Measurements from ENCODE around the gene CBLC.
A peak's percentile ranks its signal among the peaks of the same experiment; 100 is the strongest.
"Not testable (repeated sequence)": the region's sequence is repeated elsewhere in the genome, so short reads cannot be mapped to it uniquely, and the experiment has no call there.

The CBLC gene

DNA sequence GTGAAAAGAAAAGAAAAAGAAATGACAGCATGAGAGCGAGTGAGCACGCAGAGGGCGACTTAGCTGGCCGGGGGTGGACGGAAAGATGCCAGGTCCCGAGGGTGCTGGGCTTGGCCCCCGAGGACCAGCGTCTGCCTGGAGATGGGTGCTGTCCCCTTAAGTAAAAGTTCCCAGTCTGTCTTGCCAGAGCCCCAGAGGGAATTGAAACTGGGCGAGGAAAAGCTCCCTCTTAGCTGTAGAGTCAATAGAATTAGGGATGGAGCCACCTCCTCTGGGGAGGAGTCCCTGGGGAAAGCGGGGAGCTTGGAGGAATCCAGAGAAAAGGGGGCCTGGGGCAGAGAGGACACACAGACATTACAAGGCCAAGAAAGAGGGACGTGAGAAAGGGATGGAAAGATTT, 44.5 kb downstream of the CBLC start:
- DNase-seq, result no peak

DNA sequence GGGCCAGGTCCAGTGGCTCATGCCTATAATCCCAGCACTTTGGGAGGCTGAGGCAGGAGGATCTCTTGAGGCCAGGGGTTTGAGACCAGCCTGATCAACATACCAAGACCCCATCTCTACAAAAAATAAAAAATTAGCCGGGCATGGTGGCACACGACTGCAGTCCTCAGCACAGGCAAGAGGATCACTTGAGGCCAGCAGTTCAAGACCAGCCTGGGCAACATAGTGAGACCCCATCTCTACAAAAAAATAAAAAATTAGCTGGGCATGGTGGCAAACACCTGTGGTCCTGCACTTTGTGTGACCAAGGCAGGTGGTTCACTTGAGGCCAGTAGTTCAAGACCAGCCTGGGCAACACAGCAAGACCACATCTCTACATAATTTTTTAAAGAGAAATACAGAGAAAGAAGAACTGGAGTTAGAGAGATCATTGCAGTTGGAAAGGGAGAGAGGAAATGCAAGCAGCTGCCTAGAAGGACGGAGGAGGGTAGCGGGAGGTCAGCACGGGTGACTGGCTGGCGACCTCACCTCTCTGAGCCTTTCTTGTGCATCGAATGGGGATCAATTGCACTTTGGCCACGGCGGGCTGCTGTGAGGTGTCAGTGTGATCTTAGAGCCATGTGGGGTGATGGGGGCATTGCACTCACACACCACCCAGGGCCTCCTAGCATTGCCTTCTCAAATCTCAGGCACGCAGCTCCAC, 45.1 kb downstream of the CBLC start:
- no peak for DNase-seq

DNA sequence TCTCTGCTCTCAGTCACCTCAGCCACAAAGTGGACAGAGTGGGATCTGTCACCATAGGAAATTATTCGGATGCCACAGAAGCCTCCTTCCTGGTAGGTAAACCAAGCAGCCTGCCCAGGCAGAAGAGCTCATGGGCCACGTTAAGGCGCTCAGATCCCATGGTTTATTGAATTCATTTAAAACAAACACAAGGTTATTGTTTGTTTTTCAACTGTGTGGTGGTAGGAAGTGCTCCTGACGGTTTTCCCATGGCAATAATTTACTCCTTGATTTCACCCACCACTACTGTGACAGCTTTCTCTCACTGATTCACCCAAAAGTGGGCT, 45.6 kb downstream of the CBLC start:
- DNase-seq, result no peak

DNA sequence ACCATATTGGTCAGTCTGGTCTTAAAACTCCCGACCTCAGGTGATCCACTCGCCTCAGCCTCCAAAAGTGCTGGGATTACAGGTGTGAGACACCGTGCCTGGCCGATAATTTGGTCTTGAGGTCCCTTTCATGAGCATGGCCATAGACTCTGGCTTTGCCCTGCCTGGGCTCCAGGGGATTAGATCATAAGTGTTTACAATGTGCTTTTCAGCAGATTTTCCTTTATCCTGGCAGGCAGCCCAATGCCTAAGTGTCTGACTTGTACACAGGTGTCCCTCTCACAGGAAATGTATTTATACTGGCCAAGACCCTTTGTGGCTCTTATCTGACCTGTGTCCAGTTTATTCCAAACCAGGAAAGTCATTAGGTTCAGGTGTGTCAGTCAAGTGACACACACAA, 47.1 kb downstream of the CBLC start:
- no peak for DNase-seq

DNA sequence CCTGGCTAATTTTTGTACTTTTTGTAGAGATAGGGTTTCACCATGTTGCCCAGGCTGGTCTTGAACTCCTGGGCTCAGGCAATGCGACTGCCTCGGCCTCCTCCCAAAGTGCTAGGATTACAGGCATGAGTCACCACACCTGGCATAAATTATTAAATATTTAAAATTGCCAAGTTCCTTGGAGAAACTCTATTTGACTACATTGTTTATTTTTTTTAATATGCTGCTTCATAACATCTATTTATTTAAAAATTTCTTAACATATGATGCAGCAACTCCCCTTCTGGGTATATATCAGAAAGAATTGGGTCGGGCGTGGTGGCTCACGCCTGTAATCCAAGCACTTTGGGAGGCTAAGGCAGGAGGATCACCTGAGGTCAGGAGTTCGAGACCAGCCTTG, 55.2 kb downstream of the CBLC start:
- not testable (repeated sequence) for DNase-seq

DNA sequence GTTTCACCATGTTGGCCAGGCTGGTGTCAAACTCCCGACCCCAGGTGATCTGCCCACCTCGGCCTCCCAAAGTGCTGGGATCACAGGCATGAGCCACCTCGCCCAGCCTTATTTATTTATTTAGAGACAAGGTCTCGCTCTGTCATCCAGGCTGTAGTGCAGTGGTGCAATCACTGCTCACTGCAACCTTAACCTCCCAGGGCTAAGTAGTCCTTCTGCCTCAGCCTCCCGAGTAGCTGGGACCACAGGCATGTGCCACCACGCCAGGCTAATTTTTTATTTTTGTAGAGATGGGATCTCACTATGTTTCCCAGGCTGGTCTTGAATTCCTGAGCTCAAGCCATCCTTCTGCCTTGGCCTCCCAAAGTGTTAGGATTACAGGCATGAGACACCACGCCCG, 56.7 kb downstream of the CBLC start:
- not testable (repeated sequence) for DNase-seq

DNA sequence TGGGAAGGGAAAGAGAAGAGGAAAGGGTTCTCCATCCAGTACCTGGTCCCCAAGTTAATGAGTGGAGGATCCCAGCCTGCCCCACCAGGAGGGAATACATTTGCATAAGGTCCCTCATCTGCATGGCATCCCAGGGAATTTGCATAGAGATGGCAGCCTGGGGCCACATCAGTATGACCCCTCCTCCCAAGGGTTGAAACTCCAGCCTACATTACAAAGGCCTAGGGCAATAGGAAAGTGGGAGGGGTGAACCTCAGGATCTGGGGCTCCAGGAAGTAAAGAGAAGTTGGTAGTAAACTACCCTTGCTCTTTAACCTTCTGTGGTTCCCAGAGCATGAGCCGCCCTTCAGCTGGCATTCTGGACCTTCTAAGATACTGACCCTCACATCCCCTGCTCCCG, 61.6 kb downstream of the CBLC start:
- no peak for DNase-seq

DNA sequence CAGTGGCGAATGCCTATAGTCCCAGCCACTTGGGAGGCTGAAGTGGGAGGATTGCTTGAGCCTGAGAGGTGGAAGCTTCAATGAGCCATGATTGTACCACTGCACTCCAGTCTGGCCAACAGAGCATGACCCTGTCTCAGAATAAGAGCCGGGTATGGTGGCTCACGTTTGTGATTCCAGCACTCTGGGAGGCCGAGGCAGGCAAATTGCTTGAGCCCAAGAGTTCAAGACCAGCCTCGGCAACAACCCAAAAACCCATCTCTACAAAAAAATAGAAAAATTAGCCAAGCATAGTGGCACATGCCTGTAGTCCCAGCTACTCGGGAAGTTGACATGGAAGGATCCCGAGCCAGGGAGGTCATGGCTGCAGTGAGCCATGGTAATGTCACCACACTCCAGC, 63.1 kb downstream of the CBLC start:
- no peak for DNase-seq

DNA sequence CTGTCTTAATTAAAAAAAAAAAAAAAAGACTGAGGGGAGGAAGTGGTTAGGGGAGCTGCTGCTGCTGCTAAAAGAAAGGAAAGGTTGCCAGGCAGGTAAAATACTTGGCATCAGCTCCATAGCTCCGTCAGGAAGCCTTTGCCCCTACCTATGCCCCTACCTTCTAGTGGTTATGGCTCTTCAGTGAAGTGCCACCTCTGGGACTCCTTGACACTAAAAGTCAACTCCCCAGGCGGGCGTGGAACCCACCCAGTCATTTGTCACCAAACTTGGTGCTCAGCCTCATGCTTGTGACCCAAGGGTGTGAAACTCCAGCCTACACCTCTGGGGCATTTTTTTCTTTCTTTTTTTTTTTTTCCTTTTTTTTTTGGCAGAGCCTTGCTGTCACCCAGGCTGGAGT, 63.5 kb downstream of the CBLC start:
- no peak for DNase-seq

DNA sequence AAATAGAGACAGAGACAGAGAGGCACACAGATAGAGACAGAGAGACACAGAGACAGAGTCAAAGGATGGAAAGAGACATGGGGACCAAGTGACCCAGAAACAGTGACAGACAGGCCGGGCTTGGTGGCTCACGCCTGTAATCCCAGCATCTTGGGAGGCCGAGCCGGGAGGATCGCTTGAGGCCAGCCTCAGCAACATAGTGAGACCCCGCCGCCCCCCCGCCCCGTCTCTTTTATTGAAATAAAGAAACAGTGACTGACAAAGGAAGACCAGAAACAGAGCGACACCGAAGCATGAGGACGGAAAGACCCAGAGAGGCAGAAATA, 67.6 kb downstream of the CBLC start:
- no peak for DNase-seq

DNA sequence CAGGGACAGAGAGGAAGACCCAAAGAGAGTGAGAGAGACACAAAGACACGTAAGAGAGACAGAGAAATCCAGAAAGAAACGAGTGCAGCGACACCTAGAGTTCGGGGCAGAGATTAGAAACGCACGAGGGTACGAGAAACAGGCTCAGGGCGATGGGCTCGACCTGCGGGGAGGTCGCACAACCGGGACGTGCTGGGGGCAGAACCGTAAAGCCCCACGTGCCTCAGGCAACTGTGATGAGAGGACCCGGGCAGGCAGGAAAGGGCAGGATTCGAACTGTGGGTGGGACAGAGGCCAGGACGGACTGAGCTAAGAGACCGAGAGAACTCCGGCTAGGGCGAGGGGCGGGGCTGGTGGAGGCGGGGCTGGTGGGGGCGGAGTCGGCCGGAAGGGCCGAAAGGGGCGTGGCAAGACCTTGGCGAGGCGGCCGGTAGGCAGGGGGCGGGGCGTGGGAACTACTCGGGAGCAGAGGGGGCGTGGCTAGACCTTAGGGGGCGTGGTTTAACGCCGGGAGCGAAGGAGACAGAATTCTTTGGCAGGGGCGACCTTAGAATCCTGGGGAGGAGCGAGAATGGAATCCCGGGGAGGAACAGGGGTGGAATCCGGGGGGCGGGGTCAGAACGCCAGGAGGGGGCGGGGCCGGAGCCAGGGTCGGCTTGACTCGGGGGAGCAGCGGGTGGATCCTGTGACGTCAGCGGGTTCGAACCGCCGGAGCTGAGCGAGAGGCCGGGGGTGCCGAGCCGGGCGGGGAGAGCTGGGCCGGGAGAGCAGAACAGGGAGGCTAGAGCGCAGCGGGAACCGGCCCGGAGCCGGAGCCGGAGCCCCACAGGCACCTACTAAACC, 68.1 kb downstream of the CBLC start, which contains the start of gene NECTIN2:
Gene NECTIN2, plus strand, starts transcription at position 686 of the 843 bp plus-strand sequence. CDS start 229 bp downstream, outside the sequence.
- DNase-seq, result peak; percentile 92

DNA sequence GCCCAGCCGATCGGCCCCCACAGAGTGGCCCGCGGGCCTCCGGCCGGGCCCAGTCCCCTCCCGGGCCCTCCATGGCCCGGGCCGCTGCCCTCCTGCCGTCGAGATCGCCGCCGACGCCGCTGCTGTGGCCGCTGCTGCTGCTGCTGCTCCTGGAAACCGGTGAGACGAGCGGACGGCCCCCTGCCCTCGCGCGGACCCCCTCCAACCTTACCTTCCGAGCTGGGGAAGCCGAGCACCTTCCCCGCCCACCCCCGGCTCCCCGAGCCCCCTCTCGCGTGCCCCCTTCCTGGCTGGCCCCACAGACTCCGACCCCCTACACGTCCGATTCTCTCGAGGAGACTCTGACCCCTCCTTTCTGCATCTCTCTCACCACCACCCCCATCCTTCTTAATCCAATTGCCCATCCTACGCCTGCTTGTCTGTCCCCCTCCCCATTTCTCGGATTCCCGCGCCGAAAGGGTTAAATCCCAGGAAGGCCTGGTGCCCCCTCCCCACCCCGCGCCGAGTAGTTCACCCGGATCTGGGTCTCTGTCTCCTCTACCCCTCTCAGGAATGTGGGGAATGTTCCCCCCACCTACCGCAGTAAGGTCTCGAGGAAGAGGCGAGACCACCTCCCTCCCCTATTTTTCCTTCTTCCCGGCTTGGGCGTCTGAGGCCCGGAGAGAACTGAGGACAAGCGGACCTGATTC, 68.9 kb downstream of the CBLC start:
- no peak for DNase-seq

DNA sequence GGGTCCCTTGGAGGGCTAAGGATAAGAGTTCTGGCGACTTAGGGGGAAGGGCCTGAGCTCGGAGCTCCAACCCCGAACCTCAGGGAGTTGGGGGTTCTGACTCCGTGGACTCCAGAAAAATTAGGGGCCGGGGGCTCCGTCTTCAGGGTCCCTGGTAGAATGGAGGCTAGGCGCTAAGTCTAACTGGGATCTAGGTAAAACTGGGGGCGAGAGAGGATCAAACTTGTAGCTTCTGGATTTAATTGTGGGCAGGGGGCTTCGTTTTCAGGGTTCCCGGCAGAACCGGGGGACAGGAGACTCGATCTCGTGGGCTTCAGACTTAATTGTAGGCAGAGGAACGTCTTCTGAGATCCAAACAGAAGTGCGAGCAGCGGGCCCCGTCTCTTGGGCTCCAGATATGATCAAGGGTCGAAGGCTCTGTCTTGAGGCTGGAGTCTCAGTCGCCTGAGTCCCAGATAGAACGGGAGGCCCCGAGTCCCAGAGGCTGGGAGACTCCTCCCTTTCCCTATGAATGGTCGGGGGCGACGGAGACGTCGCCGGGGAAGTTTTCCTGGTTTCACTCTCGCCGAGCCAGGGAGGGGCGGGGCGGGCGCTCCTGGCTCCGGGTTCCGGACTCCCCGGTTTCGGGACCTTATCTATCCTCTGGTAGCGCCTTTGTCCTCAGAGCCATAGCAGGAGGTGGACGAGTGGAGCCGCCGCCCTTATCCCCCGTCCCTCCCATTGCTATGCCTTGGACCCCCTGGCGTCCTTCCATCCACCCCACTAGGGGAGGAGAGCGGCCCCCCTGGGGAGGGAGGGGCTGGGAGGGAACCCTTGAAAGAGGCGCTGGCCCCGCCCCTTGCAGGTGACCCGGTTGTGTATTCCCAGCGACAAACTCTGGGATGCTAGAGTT, 69.7 kb downstream of the CBLC start:
- DNase-seq, result peak; percentile 76

DNA sequence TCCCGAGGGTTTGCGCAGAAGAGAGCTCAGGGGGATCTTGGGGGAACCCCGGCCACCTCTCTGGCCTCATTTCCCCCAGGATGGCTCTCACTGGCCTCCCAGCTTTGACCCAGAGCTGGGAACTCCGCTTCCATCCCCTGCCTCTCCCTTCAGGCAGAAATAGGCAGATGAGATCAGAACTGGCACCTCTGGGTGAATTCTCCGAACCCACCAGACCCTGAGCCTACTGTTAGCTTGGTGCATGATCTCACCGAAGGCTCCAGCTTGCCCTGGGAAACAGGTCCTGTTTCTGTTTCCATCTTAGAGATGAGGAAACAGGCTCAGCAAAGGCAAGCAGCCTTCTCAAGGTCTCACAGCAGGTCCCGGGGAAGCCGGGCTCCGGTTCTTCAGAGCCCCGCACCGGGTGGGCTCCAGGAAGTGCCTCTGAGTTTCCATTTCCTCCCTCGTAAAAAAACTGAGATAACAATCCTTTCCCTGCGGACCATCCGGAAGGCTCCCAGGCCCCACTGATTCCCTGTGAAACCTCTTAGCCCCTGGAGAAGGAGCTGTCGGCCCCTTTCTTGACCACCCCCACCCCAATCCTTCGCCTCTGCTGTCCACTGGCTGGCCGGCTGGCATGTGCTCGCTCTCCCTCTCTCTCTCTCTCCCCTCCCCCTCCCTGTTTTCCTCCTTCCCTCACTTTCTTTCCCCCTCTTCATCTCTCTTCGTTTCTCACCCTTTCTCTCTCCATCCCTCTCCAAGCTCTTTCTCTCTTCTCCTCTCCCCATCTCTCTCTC, 70.5 kb downstream of the CBLC start:
- DNase-seq, result peak; percentile 36

DNA sequence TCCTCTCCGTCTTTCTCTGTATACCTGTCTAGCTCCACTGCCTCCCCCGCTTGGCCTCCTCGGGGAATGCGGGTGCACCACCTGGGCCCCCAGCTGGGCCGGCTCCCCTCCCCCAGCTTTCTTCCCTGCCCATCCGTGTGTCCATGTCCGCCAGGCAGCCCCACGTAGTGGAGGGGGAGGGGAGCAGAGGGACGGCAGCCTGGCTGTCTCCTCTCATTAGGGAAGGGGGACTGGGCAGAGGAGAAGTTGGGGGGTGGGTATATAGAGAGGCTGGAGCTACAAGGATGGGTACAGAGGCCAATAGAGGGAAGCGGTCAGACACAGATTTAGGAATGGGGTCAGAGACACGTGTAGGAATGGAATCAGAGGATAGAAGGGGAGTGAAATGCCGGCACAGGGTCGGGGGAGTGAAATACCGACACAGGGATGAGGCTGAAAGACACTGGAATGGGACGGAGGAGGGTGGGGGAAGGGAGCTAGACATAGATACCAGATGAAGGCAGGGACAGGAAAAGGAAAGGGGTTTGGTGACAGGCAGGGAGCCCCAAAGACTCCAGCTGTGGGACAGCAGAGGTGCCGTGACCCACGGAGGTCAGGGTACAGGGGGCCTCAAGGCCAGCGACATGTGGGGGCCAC, 71.2 kb downstream of the CBLC start:
- DNase-seq, result no peak

Data from NCI-H226 (cell line).